GM12878 (cell line): ENCODE measurements around the gene ZNF333. TPM values are rescaled to one million over a fixed set of nuclear protein-coding genes. Genes with fewer than 3 reads are reported as not detected.

Source experiments
- ATAC-seq: fragments of 200-7000 bp; cut with Tn5 transposase; 3 replicates; pipeline ENCODE4 v1.9.1; 2020; ENCODE audit warnings: mild to moderate bottlenecking, moderate library complexity
- BruUV-seq: library from RNA; stranded (reverse); fragments of 400-500 nt; replicated peaks from 2 replicates; lab custom pipeline; 2021; lab: Mats Ljungman, UMichigan
- CTCF ChIA-PET: fragments of 300-600 bp; sonication (Branson Sonifier 250); formaldehyde crosslinking; extraction: SDS; loops from one replicate; lab custom pipeline; 2021; ENCODE audit warnings: inconsistent platforms; lab: Yijun Ruan, JAX
- POLR2A ChIA-PET: fragments of 350-600 bp; formaldehyde crosslinking; extraction: SDS; loops from one replicate; lab custom pipeline; 2021; ENCODE audit warnings: inconsistent platforms; lab: Charles Lee
- RAD21 ChIA-PET: fragments of 300-600 bp; sonication (Branson Sonifier 250); formaldehyde crosslinking; loops from one replicate; lab custom pipeline; 2023; ENCODE audit warnings: antibody characterized with exemption; ENCODE audit not compliant: unreplicated experiment; lab: Charles Lee
- SMC1A ChIA-PET: fragments of 300-600 bp; sonication (Branson Sonifier 250); formaldehyde crosslinking; loops from one replicate; lab custom pipeline; 2023; ENCODE audit not compliant: unreplicated experiment, uncharacterized antibody; lab: Charles Lee
- DNase-seq: peaks from one replicate; pipeline ENCODE4 v3.0.0-alpha.2; 2011; ENCODE audit warnings: low read depth, low spot score
- FAIRE-seq: peaks from 3 replicates; lab custom pipeline; 2011; peaks lifted over from hg19 to GRCh38; lab: Jason Lieb, UNC
- H2AFZ ChIP-seq: 2 replicates; pipeline ENCODE4 v1.6.0; 2011; ENCODE audit warnings: low read depth, low read length, control low read depth; ENCODE audit not compliant: control insufficient read depth
- H3K27ac ChIP-seq: 2 replicates; pipeline ENCODE4 v1.5.1; 2011; ENCODE audit warnings: control low read depth; ENCODE audit not compliant: control insufficient read depth, insufficient read depth
- H3K27me3 ChIP-seq, 2 experiments: replicated peaks in 1 of 2; 2 replicates each; pipeline versions ENCODE4 v1.6.0 to v1.6.1; 2011; ENCODE audit warnings: low read length in 1 of 2; ENCODE audit not compliant: control insufficient read depth in 2 of 2, insufficient read depth in 2 of 2
- H3K36me3 ChIP-seq, 2 experiments: 2 replicates each; pipeline ENCODE4 v1.5.1; 2011; ENCODE audit warnings: low read length in 1 of 2; ENCODE audit not compliant: control insufficient read depth in 2 of 2, insufficient read depth in 2 of 2
- H3K4me1 ChIP-seq: 2 replicates; pipeline ENCODE4 v1.6.1; 2011; ENCODE audit warnings: mild to moderate bottlenecking, low read length, moderate library complexity, mixed read lengths; ENCODE audit not compliant: control insufficient read depth, insufficient read depth
- H3K4me2 ChIP-seq: 2 replicates; pipeline ENCODE4 v1.6.0; 2011; ENCODE audit warnings: control low read depth; ENCODE audit not compliant: control insufficient read depth, insufficient read depth
- H3K4me3 ChIP-seq: fragments of 200-600 bp; sonication (generic); 2 replicates; pipeline ENCODE4 v1.5.1; 2016
- H3K79me2 ChIP-seq: 2 replicates; pipeline ENCODE4 v1.6.0; 2011; ENCODE audit warnings: low read length; ENCODE audit not compliant: control insufficient read depth, insufficient read depth
- H3K9ac ChIP-seq: 2 replicates; pipeline ENCODE4 v1.8.0; 2011; ENCODE audit warnings: low read length, control low read depth, mixed read lengths; ENCODE audit not compliant: control insufficient read depth, insufficient read depth
- H3K9me3 ChIP-seq: replicated peaks from 3 replicates; pipeline ENCODE4 v1.5.1; 2011; ENCODE audit warnings: mild to moderate bottlenecking, low read length; ENCODE audit not compliant: control insufficient read depth, insufficient read depth
- H4K20me1 ChIP-seq: 2 replicates; pipeline ENCODE4 v1.6.0; 2011; ENCODE audit not compliant: control insufficient read depth, insufficient read depth
- CREB1 ChIP-seq: IDR thresholded peaks from 2 replicates; pipeline ENCODE4 v1.6.1; 2012; ENCODE audit warnings: low read depth, mild to moderate bottlenecking, inconsistent platforms
- MTA2 ChIP-seq: fragments of 450-650 bp; IDR thresholded peaks from 2 replicates; pipeline ENCODE4 v1.6.1; 2016; ENCODE audit warnings: low read depth, mild to moderate bottlenecking, moderate library complexity
- RAD21 ChIP-seq: IDR thresholded peaks from 2 replicates; pipeline ENCODE4 v1.6.1; 2011; ENCODE audit warnings: mild to moderate bottlenecking, low read depth, low read length, moderate library complexity; ENCODE audit not compliant: insufficient read depth
- RELA ChIP-seq: fragments of 450-650 bp; IDR thresholded peaks from 2 replicates; pipeline ENCODE4 v1.8.0; 2014; ENCODE audit warnings: borderline replicate concordance; ENCODE audit not compliant: partially characterized antibody
- RUNX3 ChIP-seq: IDR thresholded peaks from 2 replicates; pipeline ENCODE4 v1.6.1; 2012; ENCODE audit warnings: low read length, inconsistent platforms
- SREBF1 ChIP-seq: IDR thresholded peaks from 2 replicates; pipeline ENCODE4 v1.6.1; 2012; ENCODE audit warnings: mild to moderate bottlenecking, low read length
- TCF3 ChIP-seq: IDR thresholded peaks from 2 replicates; pipeline ENCODE4 v1.6.1; 2012; ENCODE audit warnings: low read depth, mild to moderate bottlenecking, low read length, borderline replicate concordance; ENCODE audit not compliant: insufficient read depth
- ZBTB40 ChIP-seq: fragments of 450-650 bp; IDR thresholded peaks from 2 replicates; pipeline ENCODE4 v1.6.1; 2016; ENCODE audit warnings: mild to moderate bottlenecking, moderate library complexity, borderline replicate concordance
- ZNF217 ChIP-seq: fragments of 450-650 bp; IDR thresholded peaks from 2 replicates; pipeline ENCODE4 v1.6.1; 2017; ENCODE audit warnings: antibody characterized with exemption, mild to moderate bottlenecking
- WGBS: methylation state at CpG from one replicate; pipeline ENCODE4 v1.1.6; 2016; ENCODE audit warnings: low lambda C conversion rate; ENCODE audit not compliant: insufficient replicate concordance, insufficient coverage; ENCODE audit errors: missing lambda C conversion rate; 5-methylcytosine and 5-hydroxymethylcytosine counted together
- in situ Hi-C: fragments of 300-500 bp; cut with MboI; formaldehyde crosslinking; loops from 9 replicates; pipeline ENCODE4 v1.14.3; 2018; ENCODE audit warnings: mixed read lengths
- intact Hi-C: fragments of 100-400 bp; cut with micrococcal nuclease; formaldehyde crosslinking; loops from one replicate; pipeline ENCODE4 v1.14.2; 2022; ENCODE audit not compliant: unreplicated experiment
- polyA plus RNA-seq, 11 experiments: library from polyadenylated mRNA; depleted of rRNA in 4 of 11; unstranded in 6 of 11; stranded (reverse) in 5 of 11; fragments of >200 nt; fragmentation: Nextera tagmentation in 4 of 11; fragmentation: Illumina TruSeq in 1 of 11; extraction: Ambion mirVana in 4 of 11; extraction: Trizol in 1 of 11; gene quantifications; 1 replicate in 1 of 11; 2 replicates in 10 of 11; pipeline versions ENCODE4 v1.2.1 to v1.2.3, GENCODE V29; 2011 to 2016; ENCODE audit warnings: inconsistent platforms in 2 of 11, missing spikeins in 2 of 11, low read depth in 1 of 11
- total RNA-seq, 4 experiments: library from RNA; depleted of rRNA in 3 of 4; stranded (reverse); fragments of >200 nt in 3 of 4; fragmentation: Illumina TruSeq in 1 of 4; extraction: Trizol in 1 of 4; gene quantifications; 2 replicates each; pipeline versions ENCODE4 v1.2.1 to v1.2.3, GENCODE V29; 2013 to 2021

Gene ZNF333
- total and polyA plus RNA-seq, 10 of the 15 experiments (the other 5 are each of a cell fraction or from before 2014, with no cell fraction given) = 2.3 to 14.1 (median 5.7) TPM

DNA sequence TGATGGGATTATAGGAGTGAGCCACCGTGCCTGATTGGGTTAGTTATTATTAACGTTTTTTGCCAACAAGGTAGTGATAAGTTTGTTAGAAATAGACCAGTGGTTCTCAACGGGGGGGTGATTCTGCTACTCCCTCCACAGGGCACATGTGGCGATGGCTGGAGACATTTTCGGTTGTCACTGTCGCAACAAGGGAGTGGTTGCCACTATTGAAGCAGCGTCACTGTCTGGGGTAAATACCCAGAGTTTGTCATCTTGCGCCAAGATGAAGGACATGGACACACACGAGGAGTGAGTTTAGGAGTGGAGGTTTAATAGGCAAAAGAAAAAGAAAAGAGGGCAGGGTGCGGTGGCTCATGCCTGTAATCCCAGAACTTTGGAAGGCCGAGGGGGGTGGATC, 34.1 kb upstream of the ZNF333 start:
- WGBS = 61% methylated on average over 11 of the region's 11 CpGs
- ChIA-PET SMC1A (interaction anchor here (1.2 kb wide), 1 partner anchor 16 kb away, joined by 3 read pairs; no protein-coding TSS in a partner anchor), POLR2A (no interaction called here), RAD21 (no interaction called here)
- no peak overlapping the region for H3K9ac ChIP-seq
- H3K4me2 ChIP-seq = no peak overlapping the region
- FAIRE-seq = no peak
- H3K27me3 ChIP-seq = no peaks in the 10 kb centered on the region; a peak in 1 of 4 replicates
- H3K4me1 ChIP-seq = no peaks in the 10 kb centered on the region
- no peak overlapping the region for H3K4me3 ChIP-seq
- TF ChIP-seq ZBTB40 = no peak
- TF ChIP-seq TCF3 = no peak
- TF ChIP-seq RUNX3 = no peak
- TF ChIP-seq ZNF217 = no peak
- no peak for TF ChIP-seq MTA2
- TF ChIP-seq RELA = no peak
- no peak for TF ChIP-seq RAD21
- no peak for TF ChIP-seq SREBF1
- no peak for TF ChIP-seq CREB1
- TF ChIP-seq, all 136 proteins: peak for 0
- Histone ChIP-seq H3K9me3 (no peaks in the 10 kb centered on the region), H3K79me2 (no peaks in the 10 kb centered on the region), H4K20me1 (no peaks in the 10 kb centered on the region), H3K36me3 (no peaks in the 10 kb centered on the region), H2AFZ (no peak overlapping the region), H3K27ac (no peak overlapping the region)
- BruUV-seq = no TSS peak
- no peak for DNase-seq
- intact Hi-C loops = no loop called here
- CTCF ChIA-PET = interaction anchor here (1.1 kb wide), 2 partner anchors 81 to 99 kb away, joined by 3 read pairs; no protein-coding TSS in a partner anchor
- ATAC-seq = no peak
- in situ Hi-C loops = no loop called here
